K562 (cell line): Measurements from ENCODE around the gene NXT1. TPM values are rescaled to one million over a fixed set of nuclear protein-coding genes. Genes with fewer than 3 reads are reported as not detected.
A peak's percentile ranks its signal among the peaks of the same experiment; 100 is the strongest.

ENCODE experiments used
- ARID2 ChIP-seq: fragments of 450-650 bp; IDR thresholded peaks from 2 replicates; pipeline ENCODE4 v1.6.1; 2017; ENCODE audit warnings: antibody characterized with exemption, mild to moderate bottlenecking
- CHD2 ChIP-seq: IDR thresholded peaks from 2 replicates; pipeline ENCODE4 v1.6.1; 2011; ENCODE audit warnings: low read depth, low read length
- KDM5B ChIP-seq: fragments of 200-600 bp; sonication (generic); IDR thresholded peaks from 2 replicates; pipeline ENCODE4 v1.6.1; 2012; ENCODE audit warnings: low read depth, mild to moderate bottlenecking, moderate library complexity, low read length, control low read depth, inconsistent platforms; ENCODE audit not compliant: insufficient replicate concordance
- L3MBTL2 ChIP-seq: fragments of 450-650 bp; IDR thresholded peaks from 2 replicates; pipeline ENCODE4 v1.6.1; 2016; ENCODE audit warnings: mild to moderate bottlenecking, moderate library complexity
- NR2C2 ChIP-seq, 2 experiments: fragments of 200-800 bp in 1 of 2; sonication (Bioruptor generic) in 1 of 2; sonication (generic) in 1 of 2; formaldehyde crosslinking in 1 of 2; IDR thresholded peaks; 2 replicates each; pipeline versions ENCODE4 v1.6.1 to v1.8.0; 2016 to 2022; ENCODE audit warnings: mild to moderate bottlenecking in 1 of 2, missing compliant biosample characterization in 1 of 2, missing genetic modification characterization in 1 of 2, missing genetic modification reagents in 1 of 2
- NRF1 ChIP-seq, 2 experiments: fragments of 450-650 bp; IDR thresholded peaks in 1 of 2; conservative IDR thresholded peaks in 1 of 2; 2 replicates each; pipeline ENCODE4 v1.6.1; 2014; ENCODE audit warnings: mild to moderate bottlenecking in 2 of 2
- POLR2G ChIP-seq: fragments of 200-400 bp; formaldehyde crosslinking; IDR thresholded peaks from 2 replicates; pipeline ENCODE4 v1.6.1; 2017; ENCODE audit warnings: low read depth, mild to moderate bottlenecking, antibody characterized with exemption, low read length, moderate library complexity
- SUPT5H ChIP-seq: fragments of 450-650 bp; IDR thresholded peaks from 2 replicates; pipeline ENCODE4 v1.6.1; 2016
- TAF1 ChIP-seq: IDR thresholded peaks from 2 replicates; pipeline ENCODE4 v1.6.1; 2011; ENCODE audit warnings: mild to moderate bottlenecking, low read length, moderate library complexity; ENCODE audit not compliant: insufficient read depth, control insufficient read depth, severe bottlenecking; ENCODE audit errors: extremely low read depth
- ZBTB40 ChIP-seq, 2 experiments: fragments of 450-650 bp in 1 of 2; sonication (generic) in 1 of 2; formaldehyde crosslinking in 1 of 2; IDR thresholded peaks; 2 replicates each; pipeline versions ENCODE4 v1.7.1 to v1.9.0; 2016 to 2022; ENCODE audit warnings: inconsistent platforms in 1 of 2, mild to moderate bottlenecking in 1 of 2, missing genetic modification reagents in 1 of 2
- ZFX ChIP-seq: sonication (generic); formaldehyde crosslinking; IDR thresholded peaks from 2 replicates; pipeline ENCODE4 v1.8.0; 2022; ENCODE audit warnings: mild to moderate bottlenecking, missing genetic modification reagents, moderate library complexity
- ZNF217 ChIP-seq: sonication (generic); formaldehyde crosslinking; IDR thresholded peaks from 2 replicates; pipeline ENCODE4 v1.8.0; 2022; ENCODE audit warnings: mild to moderate bottlenecking, missing genetic modification reagents
- ZNF57 ChIP-seq: fragments of 450-650 bp; formaldehyde crosslinking; IDR thresholded peaks from 2 replicates; pipeline ENCODE4 v1.4.0; 2020; ENCODE audit warnings: mild to moderate bottlenecking, moderate library complexity
- polyA plus RNA-seq, 8 experiments: library from polyadenylated mRNA; depleted of rRNA in 4 of 8; stranded (reverse) in 5 of 8; unstranded in 3 of 8; fragments of >200 nt; fragmentation: Nextera tagmentation in 2 of 8; fragmentation: Illumina TruSeq in 1 of 8; extraction: Ambion mirVana in 2 of 8; extraction: Trizol in 1 of 8; gene quantifications; 2 replicates each; pipeline versions ENCODE4 v1.2.1 to v1.2.3, GENCODE V29; 2011 to 2014; ENCODE audit warnings: inconsistent platforms in 1 of 8, missing spikeins in 1 of 8
- total RNA-seq, 7 experiments: library from RNA; depleted of rRNA in 6 of 7; stranded (reverse); fragments of >200 nt in 6 of 7; fragmentation: Illumina TruSeq in 2 of 7; extraction: Trizol in 2 of 7; gene quantifications; 2 replicates each; pipeline versions ENCODE4 v1.2.1 to v1.2.3, GENCODE V29; 2011 to 2021; ENCODE audit warnings: low replicate concordance in 1 of 7
- TF ChIP-seq, protein P1 (sequence below): fragments of 250-450 bp; sonication (Bioruptor Pico); IDR thresholded peaks from 2 replicates; pipeline ENCODE4 v1.8.0; 2021; ENCODE audit warnings: mild to moderate bottlenecking, moderate library complexity

The NXT1 gene
- total and polyA plus RNA-seq, 9 of the 15 experiments (the other 6 are each of a cell fraction or from before 2014, with no cell fraction given) = 7.7 to 50.9 (median 35.6) TPM

DNA sequence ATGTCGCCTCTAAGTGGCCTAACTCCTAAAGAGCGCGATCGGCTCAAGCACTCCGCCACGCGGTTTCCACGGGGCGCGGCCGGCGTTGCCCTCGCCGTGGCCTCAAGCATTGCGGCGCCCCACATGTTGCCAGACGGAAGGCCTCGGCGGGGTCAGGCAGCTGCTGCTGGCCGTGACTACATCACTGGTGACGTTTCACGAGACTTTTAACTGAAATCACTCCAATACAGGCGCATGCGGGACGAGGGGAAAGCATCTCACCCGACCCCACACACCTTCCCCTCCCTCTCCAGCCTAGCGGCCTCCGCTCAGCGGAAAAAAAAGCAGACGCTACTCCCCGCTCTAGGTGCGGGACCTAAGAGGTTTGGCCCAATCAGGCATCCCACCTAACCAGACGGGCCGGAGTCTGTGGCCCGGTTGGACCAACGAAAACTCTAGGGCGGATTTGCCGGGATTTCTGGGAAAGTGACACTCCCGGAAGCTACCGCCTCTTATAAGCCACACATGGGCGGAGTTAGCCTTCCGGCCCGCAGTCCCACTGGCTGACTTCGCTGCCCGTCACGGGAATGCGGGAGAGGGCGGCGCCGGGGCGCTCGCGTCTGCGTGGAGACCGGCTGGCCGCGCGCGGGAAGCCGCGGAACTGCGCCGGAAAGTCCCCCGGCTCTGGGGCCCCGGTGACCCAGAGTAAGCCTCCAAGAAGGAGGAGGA is at the start of gene NXT1 (continued):
- TF ChIP-seq ZBTB40 (IDR thresholded peaks at IDR 0.05) = peak; percentile 94
- no peak for TF ChIP-seq ZBTB40 (CRISPR knock-in tag; IDR thresholded peaks at IDR 0.05)
- peak; percentile 88 to 90 for TF ChIP-seq NRF1 (conservative IDR thresholded peaks at IDR 0.05 in 1 of 2, IDR thresholded peaks at IDR 0.05 in 1 of 2)
- TF ChIP-seq TAF1 = peak; percentile 22
- no peak for TF ChIP-seq ARID2
- TF ChIP-seq ZNF217 (CRISPR knock-in tag) = no peak
- peak; percentile 94 for TF ChIP-seq ZFX (CRISPR knock-in tag)
- TF ChIP-seq KDM5B = peak; percentile 71
- no peak for TF ChIP-seq ZNF57
- no peak for TF ChIP-seq NR2C2 (CRISPR knock-in tag; IDR thresholded peaks at IDR 0.05)
- peak; percentile 88 for TF ChIP-seq NR2C2 (tag; IDR thresholded peaks at IDR 0.05)
- TF ChIP-seq POLR2G = peak; percentile 90
- TF ChIP-seq, protein P1, sequence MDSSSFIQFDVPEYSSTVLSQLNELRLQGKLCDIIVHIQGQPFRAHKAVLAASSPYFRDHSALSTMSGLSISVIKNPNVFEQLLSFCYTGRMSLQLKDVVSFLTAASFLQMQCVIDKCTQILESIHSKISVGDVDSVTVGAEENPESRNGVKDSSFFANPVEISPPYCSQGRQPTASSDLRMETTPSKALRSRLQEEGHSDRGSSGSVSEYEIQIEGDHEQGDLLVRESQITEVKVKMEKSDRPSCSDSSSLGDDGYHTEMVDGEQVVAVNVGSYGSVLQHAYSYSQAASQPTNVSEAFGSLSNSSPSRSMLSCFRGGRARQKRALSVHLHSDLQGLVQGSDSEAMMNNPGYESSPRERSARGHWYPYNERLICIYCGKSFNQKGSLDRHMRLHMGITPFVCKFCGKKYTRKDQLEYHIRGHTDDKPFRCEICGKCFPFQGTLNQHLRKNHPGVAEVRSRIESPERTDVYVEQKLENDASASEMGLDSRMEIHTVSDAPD (CRISPR knock-in tag) = no peak
- TF ChIP-seq L3MBTL2 = peak; percentile 96
- 0 out of 2 replicates have a peak, but pooled peaks have one; percentile 34 for TF ChIP-seq CHD2
- peak; percentile 79; the same call in 1 of the 2 replicates for TF ChIP-seq SUPT5H
